Activated CD8-positive, alpha-beta memory T cell treated with anti-CD3 and anti-CD28 coated beads, Interleukin-2, amount 50 U/mL, for 48 hours (primary cell): Measurements from ENCODE around the gene HOXB2.
A peak's percentile ranks its signal among the peaks of the same experiment; 100 is the strongest.

Experiments
- DNase-seq: peaks from one replicate; pipeline ENCODE4 v3.0.0-alpha.2; 2020

HOXB2 gene

GRCh38 chr17:48578616-48579470, 33.9 kb upstream of the HOXB2 start:
- DNase-seq: no peak

GRCh38 chr17:48577946-48578615, 33.2 kb upstream of the HOXB2 start, which contains the start of gene HOXB4:
HOXB4 (minus strand) TSS chr17:48578350; CDS start chr17:48578319, 31 bp downstream.
- DNase-seq: peak; percentile 77

GRCh38 chr17:48577330-48577945, 32.5 kb upstream of the HOXB2 start:
- no peak for DNase-seq

GRCh38 chr17:48576479-48577309, 31.8 kb upstream of the HOXB2 start:
- DNase-seq: no peak

- no peak for DNase-seq
These were observed 31.0 kb upstream of the HOXB2 start for GRCh38 chr17:48575673-48576478.

GRCh38 chr17:48575066-48575582, 30.2 kb upstream of the HOXB2 start:
- DNase-seq: no peak

GRCh38 chr17:48574505-48575065, 29.7 kb upstream of the HOXB2 start:
- no peak for DNase-seq

GRCh38 chr17:48571826-48572417, 27.0 kb upstream of the HOXB2 start:
- DNase-seq: no peak

GRCh38 chr17:48571024-48571818, 26.3 kb upstream of the HOXB2 start:
- DNase-seq: no peak

GRCh38 chr17:48570325-48571023, 25.6 kb upstream of the HOXB2 start:
- DNase-seq: no peak

- no peak for DNase-seq
These were observed 24.9 kb upstream of the HOXB2 start for GRCh38 chr17:48569674-48570324.

GRCh38 chr17:48569240-48569582, 24.3 kb upstream of the HOXB2 start:
- no peak for DNase-seq

GRCh38 chr17:48568499-48569239, 23.8 kb upstream of the HOXB2 start:
- DNase-seq: no peak

GRCh38 chr17:48567646-48568354, 22.9 kb upstream of the HOXB2 start:
- no peak for DNase-seq

GRCh38 chr17:48567209-48567608, 22.3 kb upstream of the HOXB2 start:
- no peak for DNase-seq

GRCh38 chr17:48566717-48567116, 21.8 kb upstream of the HOXB2 start:
- no peak for DNase-seq

GRCh38 chr17:48565925-48566710, 21.2 kb upstream of the HOXB2 start:
- no peak for DNase-seq
